OCI-LY3 (cell line): ENCODE data around the gene DNAH10.

ENCODE experiments used
- EZH2phosphoT487 ChIP-seq: fragments of 200-600 bp; shearing (Covaris generic); IDR thresholded peaks from 2 replicates; pipeline ENCODE4 v1.6.1; 2018; ENCODE audit warnings: antibody characterized with exemption, mixed run types, low read depth
- TF ChIP-seq, protein P1 (sequence below): fragments of 200-600, 300-600 bp; sonication (generic); IDR thresholded peaks from 2 replicates; pipeline ENCODE4 v1.5.1; 2014; ENCODE audit warnings: antibody characterized with exemption, low read length, low read depth

DNA sequence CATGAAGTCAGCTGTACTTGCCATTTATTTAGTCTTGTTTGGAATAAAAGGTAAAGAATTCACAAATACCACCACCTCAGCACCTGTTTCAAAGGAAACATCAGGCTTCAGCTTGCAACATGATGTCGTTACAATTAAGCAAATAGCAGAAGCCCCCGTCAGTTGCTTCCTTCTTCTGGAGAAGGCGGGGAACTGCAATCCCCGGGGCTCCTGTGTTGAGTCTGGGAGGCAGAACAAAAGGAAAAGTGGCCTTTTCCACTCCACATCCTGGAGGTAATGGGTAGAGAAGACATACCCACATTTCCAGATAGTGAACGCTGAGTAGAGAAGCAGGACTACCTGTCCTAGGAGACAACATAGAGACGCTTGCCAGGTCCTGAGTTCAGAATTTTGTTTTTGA lies 92.8 kb downstream of the DNAH10 start:
- TF ChIP-seq, protein P1, sequence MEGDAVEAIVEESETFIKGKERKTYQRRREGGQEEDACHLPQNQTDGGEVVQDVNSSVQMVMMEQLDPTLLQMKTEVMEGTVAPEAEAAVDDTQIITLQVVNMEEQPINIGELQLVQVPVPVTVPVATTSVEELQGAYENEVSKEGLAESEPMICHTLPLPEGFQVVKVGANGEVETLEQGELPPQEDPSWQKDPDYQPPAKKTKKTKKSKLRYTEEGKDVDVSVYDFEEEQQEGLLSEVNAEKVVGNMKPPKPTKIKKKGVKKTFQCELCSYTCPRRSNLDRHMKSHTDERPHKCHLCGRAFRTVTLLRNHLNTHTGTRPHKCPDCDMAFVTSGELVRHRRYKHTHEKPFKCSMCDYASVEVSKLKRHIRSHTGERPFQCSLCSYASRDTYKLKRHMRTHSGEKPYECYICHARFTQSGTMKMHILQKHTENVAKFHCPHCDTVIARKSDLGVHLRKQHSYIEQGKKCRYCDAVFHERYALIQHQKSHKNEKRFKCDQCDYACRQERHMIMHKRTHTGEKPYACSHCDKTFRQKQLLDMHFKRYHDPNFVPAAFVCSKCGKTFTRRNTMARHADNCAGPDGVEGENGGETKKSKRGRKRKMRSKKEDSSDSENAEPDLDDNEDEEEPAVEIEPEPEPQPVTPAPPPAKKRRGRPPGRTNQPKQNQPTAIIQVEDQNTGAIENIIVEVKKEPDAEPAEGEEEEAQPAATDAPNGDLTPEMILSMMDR: no peak; the same call in 1 of the 2 replicates
- TF ChIP-seq EZH2phosphoT487: no peak
